IMR-90 (cell line): ENCODE measurements around the gene ZNF780B. TPM values are rescaled to one million over a fixed set of nuclear protein-coding genes. Genes with fewer than 3 reads are reported as not detected.

Experiments
- ATAC-seq: fragments of 200-7000 bp; cut with Tn5 transposase; 2 replicates; pipeline ENCODE4 v1.9.1; 2020; ENCODE audit warnings: low read depth, mild to moderate bottlenecking, moderate library complexity
- BruUV-seq: library from RNA; stranded (reverse); fragments of 400-500 nt; replicated peaks from 2 replicates; lab custom pipeline; 2021; lab: Mats Ljungman, UMichigan
- CTCF ChIA-PET: fragments of 300-600 bp; formaldehyde crosslinking; extraction: SDS; loops from one replicate; lab custom pipeline; 2021; ENCODE audit warnings: antibody characterized with exemption; lab: Yijun Ruan, JAX
- POLR2A ChIA-PET: fragments of 300-600 bp; sonication (Branson Sonifier 250); formaldehyde crosslinking; loops from one replicate; lab custom pipeline; 2022; ENCODE audit warnings: antibody characterized with exemption; ENCODE audit not compliant: unreplicated experiment; lab: Charles Lee
- DNase-seq: peaks from one replicate; pipeline ENCODE4 v3.0.0; 2013
- H2AFZ ChIP-seq: replicated peaks from 2 replicates; pipeline ENCODE3; 2013; ENCODE audit warnings: low read length, mild to moderate bottlenecking; ENCODE audit not compliant: poor library complexity
- H2AK5ac ChIP-seq: 2 replicates; pipeline ENCODE4 v1.6.1; 2013; ENCODE audit warnings: low read depth, low read length, inconsistent platforms
- H2AK9ac ChIP-seq: replicated peaks from 2 replicates; pipeline ENCODE3; 2013; ENCODE audit warnings: mild to moderate bottlenecking, low read depth, low read length, moderate library complexity; ENCODE audit not compliant: poor library complexity
- H2BK120ac ChIP-seq: 2 replicates; pipeline ENCODE4 v1.6.1; 2013; ENCODE audit warnings: low read depth, low read length, inconsistent platforms
- H2BK15ac ChIP-seq: 3 replicates; pipeline ENCODE4 v1.6.1; 2013; ENCODE audit warnings: low read depth, low read length, inconsistent platforms
- H2BK20ac ChIP-seq: 2 replicates; pipeline ENCODE4 v1.6.1; 2013; ENCODE audit warnings: low read depth, mild to moderate bottlenecking, inconsistent platforms, low read length, moderate library complexity
- H2BK5ac ChIP-seq: 2 replicates; pipeline ENCODE4 v1.6.1; 2013; ENCODE audit warnings: mild to moderate bottlenecking, low read depth, low read length, inconsistent platforms; ENCODE audit not compliant: poor library complexity, severe bottlenecking
- H3K14ac ChIP-seq: replicated peaks from 2 replicates; pipeline ENCODE4 v1.6.1; 2013; ENCODE audit warnings: low read depth, low read length, inconsistent platforms
- H3K18ac ChIP-seq: 2 replicates; pipeline ENCODE4 v1.6.1; 2013; ENCODE audit warnings: low read depth, low read length, control low read depth
- H3K23ac ChIP-seq: 2 replicates; pipeline ENCODE4 v1.6.1; 2013; ENCODE audit warnings: low read depth, low read length, inconsistent platforms
- H3K27ac ChIP-seq: 2 replicates; pipeline ENCODE4 v1.5.1; 2013; ENCODE audit warnings: mild to moderate bottlenecking, control low read depth, low read length; ENCODE audit not compliant: insufficient read depth
- H3K27me3 ChIP-seq: 2 replicates; pipeline ENCODE4 v1.6.1; 2013; ENCODE audit warnings: low read length; ENCODE audit not compliant: control insufficient read depth, insufficient read depth
- H3K36me3 ChIP-seq: 2 replicates; pipeline ENCODE4 v1.6.1; 2013; ENCODE audit warnings: low read length, mixed read lengths; ENCODE audit not compliant: control insufficient read depth, insufficient read depth
- H3K4ac ChIP-seq: 2 replicates; pipeline ENCODE4 v1.6.1; 2013; ENCODE audit warnings: low read depth, low read length, inconsistent platforms
- H3K4me1 ChIP-seq: 2 replicates; pipeline ENCODE4 v1.6.1; 2013; ENCODE audit warnings: low read length, mixed read lengths; ENCODE audit not compliant: control insufficient read depth, insufficient read depth
- H3K4me2 ChIP-seq: 2 replicates; pipeline ENCODE4 v1.6.1; 2013; ENCODE audit warnings: low read depth, mild to moderate bottlenecking, control low read depth, low read length, moderate library complexity
- H3K4me3 ChIP-seq: 2 replicates; pipeline ENCODE4 v1.5.1; 2013; ENCODE audit warnings: low read depth, mild to moderate bottlenecking, control low read depth, low read length, moderate library complexity; ENCODE audit not compliant: insufficient read depth
- H3K56ac ChIP-seq: 2 replicates; pipeline ENCODE4 v1.6.1; 2013; ENCODE audit warnings: low read length, inconsistent platforms; ENCODE audit not compliant: insufficient read depth; ENCODE audit errors: extremely low read depth
- H3K79me1 ChIP-seq, 2 experiments: 2 replicates each; pipeline ENCODE4 v1.6.1; 2013; ENCODE audit warnings: low read length in 2 of 2, inconsistent platforms in 1 of 2, low read depth in 1 of 2
- H3K9ac ChIP-seq: 2 replicates; pipeline ENCODE4 v1.6.1; 2013; ENCODE audit warnings: low read depth, low read length, control low read depth
- H3K9me1 ChIP-seq: 2 replicates; pipeline ENCODE4 v1.6.1; 2013; ENCODE audit warnings: low read length, inconsistent platforms; ENCODE audit not compliant: insufficient read depth
- H3K9me3 ChIP-seq: 2 replicates; pipeline ENCODE4 v1.6.1; 2013; ENCODE audit warnings: low read length; ENCODE audit not compliant: control insufficient read depth, insufficient read depth
- H4K20me1 ChIP-seq: 2 replicates; pipeline ENCODE4 v1.6.1; 2013; ENCODE audit warnings: low read length, inconsistent platforms; ENCODE audit not compliant: insufficient read depth
- H4K5ac ChIP-seq: 2 replicates; pipeline ENCODE4 v1.6.1; 2013; ENCODE audit warnings: mild to moderate bottlenecking, low read depth, low read length, control low read depth
- H4K8ac ChIP-seq, 2 experiments: 2 replicates each; pipeline ENCODE4 v1.6.1; 2013; ENCODE audit warnings: low read depth in 2 of 2, low read length in 2 of 2, control low read depth in 1 of 2, inconsistent platforms in 1 of 2
- H4K91ac ChIP-seq: 2 replicates; pipeline ENCODE4 v1.6.1; 2013; ENCODE audit warnings: low read depth, low read length, inconsistent platforms; ENCODE audit not compliant: insufficient read depth
- CEBPB ChIP-seq: IDR thresholded peaks from 2 replicates; pipeline ENCODE4 v1.6.1; 2012; ENCODE audit warnings: low read depth, low read length, improper control_type of control experiment
- CHD1 ChIP-seq: IDR thresholded peaks from 2 replicates; pipeline ENCODE4 v1.6.1; 2012; ENCODE audit warnings: low read depth, low read length, improper control_type of control experiment
- FOS ChIP-seq: fragments of 150-350 bp; IDR thresholded peaks from 2 replicates; pipeline ENCODE4 v1.6.1; 2016; ENCODE audit warnings: low read depth, low read length
- MAFK ChIP-seq: IDR thresholded peaks from 2 replicates; pipeline ENCODE4 v1.6.1; 2012; ENCODE audit warnings: low read depth, low read length, improper control_type of control experiment
- MAZ ChIP-seq: IDR thresholded peaks from 2 replicates; pipeline ENCODE4 v1.6.1; 2012; ENCODE audit warnings: low read depth, mild to moderate bottlenecking, low read length, improper control_type of control experiment, moderate library complexity, borderline replicate concordance
- MXI1 ChIP-seq: IDR thresholded peaks from 2 replicates; pipeline ENCODE4 v1.6.1; 2012; ENCODE audit warnings: low read depth, mild to moderate bottlenecking, low read length, moderate library complexity, borderline replicate concordance
- NFE2L2 ChIP-seq: fragments of 150-350 bp; IDR thresholded peaks from 2 replicates; pipeline ENCODE4 v1.6.1; 2016; ENCODE audit warnings: low read depth, mild to moderate bottlenecking, low read length
- POLR2A ChIP-seq: IDR thresholded peaks from 2 replicates; pipeline ENCODE4 v1.6.1; 2012; ENCODE audit warnings: mild to moderate bottlenecking, low read depth, low read length
- RAD21 ChIP-seq: IDR thresholded peaks from 2 replicates; pipeline ENCODE4 v1.6.1; 2012; ENCODE audit warnings: low read length, improper control_type of control experiment
- RCOR1 ChIP-seq: IDR thresholded peaks from 2 replicates; pipeline ENCODE4 v1.6.1; 2012; ENCODE audit warnings: mild to moderate bottlenecking, low read length, improper control_type of control experiment; ENCODE audit not compliant: insufficient replicate concordance
- RFX5 ChIP-seq: IDR thresholded peaks from 2 replicates; pipeline ENCODE4 v1.8.0; 2012; ENCODE audit warnings: low read depth, mild to moderate bottlenecking, low read length, moderate library complexity
- SMC3 ChIP-seq: fragments of 150-350 bp; IDR thresholded peaks from 2 replicates; pipeline ENCODE4 v1.6.1; 2016; ENCODE audit warnings: low read depth, mild to moderate bottlenecking, antibody characterized with exemption, low read length, moderate library complexity
- WGBS, 2 experiments: methylation state at CpG; one replicate each; pipeline versions ENCODE4 v1.1.5 to v1.1.7; 2013; ENCODE audit warnings: missing lambda C conversion rate in 2 of 2; ENCODE audit not compliant: insufficient read length in 1 of 2; ENCODE audit errors: extremely low coverage in 2 of 2; 5-methylcytosine and 5-hydroxymethylcytosine counted together
- dilution Hi-C: fragments of 300-500 bp; cut with HindIII; formaldehyde crosslinking; loops from one replicate; pipeline ENCODE4 v1.14.3; 2018; ENCODE audit warnings: low sequenced_read_pairs; ENCODE audit not compliant: unreplicated experiment
- in situ Hi-C: fragments of 300-500 bp; cut with MboI; formaldehyde crosslinking; loops from 3 replicates; pipeline ENCODE4 v1.14.3; 2019; ENCODE audit warnings: low sequenced_read_pairs, inconsistent platforms, mixed read lengths
- intact Hi-C: fragments of 100-400 bp; cut with micrococcal nuclease; formaldehyde crosslinking; loops from 2 replicates; pipeline ENCODE4 v1.10.0; 2022
- polyA plus RNA-seq, 3 experiments: library from polyadenylated mRNA; depleted of rRNA; stranded (reverse); fragments of >200 nt; gene quantifications; 2 replicates each; pipeline ENCODE4 v1.2.3, GENCODE V29; 2012; ENCODE audit warnings: low replicate concordance in 1 of 3
- total RNA-seq: library from RNA; depleted of rRNA; stranded (reverse); fragments of >200 nt; gene quantifications from 2 replicates; pipeline ENCODE4 v1.2.3, GENCODE V29; 2012
- TF ChIP-seq, protein P1 (sequence below): conservative IDR thresholded peaks from 2 replicates; pipeline ENCODE4 v1.5.1; 2012; ENCODE audit warnings: mild to moderate bottlenecking, low read depth, low read length, improper control_type of control experiment
- TF ChIP-seq, protein P2 (sequence below): fragments of 150-350 bp; IDR thresholded peaks from 2 replicates; pipeline ENCODE4 v1.6.1; 2016; ENCODE audit warnings: low read depth, mild to moderate bottlenecking, low read length, moderate library complexity, borderline replicate concordance

Gene ZNF780B
- total and polyA plus RNA-seq, 2 of the 4 experiments (the other 2 are of a cell fraction), result 3.7 to 19.9 TPM

DNA sequence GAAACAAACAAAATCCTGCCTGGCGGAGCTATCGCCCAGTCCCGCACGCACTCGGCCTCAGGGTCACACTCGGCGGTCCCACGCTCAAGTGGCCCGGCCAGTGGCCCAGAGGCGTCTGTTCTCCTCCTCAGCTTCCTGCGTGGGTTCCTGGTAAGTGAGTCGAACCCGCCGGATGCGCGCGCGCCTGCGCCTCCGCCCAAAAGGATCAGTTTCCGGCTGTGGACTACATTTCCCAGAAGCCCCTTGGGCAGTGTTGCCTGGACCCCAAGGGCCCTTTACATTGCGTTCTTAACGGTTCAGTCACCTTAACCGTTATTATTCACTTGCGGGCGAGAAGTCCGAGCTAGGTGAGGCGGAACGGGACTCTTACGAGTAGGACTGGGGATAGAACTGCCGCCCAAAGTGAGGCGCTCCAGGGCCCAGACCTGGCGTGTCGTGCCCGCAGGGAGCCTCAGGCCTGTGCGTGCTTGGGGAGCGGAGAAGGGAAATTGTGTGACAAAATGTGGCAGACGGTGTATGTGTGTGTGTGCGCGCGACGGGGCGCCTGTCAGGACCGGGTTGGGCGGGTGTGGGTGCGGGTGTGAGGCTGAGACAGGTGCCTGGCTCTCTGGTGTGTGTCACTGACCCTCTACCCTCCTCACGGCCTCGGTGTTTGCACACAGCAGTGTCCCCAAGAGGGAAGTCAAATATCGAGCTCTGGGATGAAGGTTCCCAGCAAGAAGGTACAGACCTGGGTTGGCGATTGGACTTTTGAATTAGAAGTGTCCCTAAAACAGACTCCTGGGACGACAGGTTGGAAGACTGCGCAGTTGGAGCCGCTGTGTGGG, 59.0 kb downstream of the ZNF780B start, which contains the start of gene ZNF546:
Gene ZNF546, plus strand, starts transcription at position 250 of the 827 bp plus-strand sequence. CDS start 1,267 bp downstream, outside the sequence.
- dilution Hi-C loops, result no loop called here
- no peaks in the 10 kb centered on the region; the same call in 1 of the 2 replicates for H3K9me1 ChIP-seq
- TF ChIP-seq RFX5, result no peak
- 0 out of 2 replicates have a peak, but pooled peaks have one; percentile 19 for TF ChIP-seq MXI1
- no peak for TF ChIP-seq NFE2L2
- no peak for TF ChIP-seq SMC3
- TF ChIP-seq, protein P1, sequence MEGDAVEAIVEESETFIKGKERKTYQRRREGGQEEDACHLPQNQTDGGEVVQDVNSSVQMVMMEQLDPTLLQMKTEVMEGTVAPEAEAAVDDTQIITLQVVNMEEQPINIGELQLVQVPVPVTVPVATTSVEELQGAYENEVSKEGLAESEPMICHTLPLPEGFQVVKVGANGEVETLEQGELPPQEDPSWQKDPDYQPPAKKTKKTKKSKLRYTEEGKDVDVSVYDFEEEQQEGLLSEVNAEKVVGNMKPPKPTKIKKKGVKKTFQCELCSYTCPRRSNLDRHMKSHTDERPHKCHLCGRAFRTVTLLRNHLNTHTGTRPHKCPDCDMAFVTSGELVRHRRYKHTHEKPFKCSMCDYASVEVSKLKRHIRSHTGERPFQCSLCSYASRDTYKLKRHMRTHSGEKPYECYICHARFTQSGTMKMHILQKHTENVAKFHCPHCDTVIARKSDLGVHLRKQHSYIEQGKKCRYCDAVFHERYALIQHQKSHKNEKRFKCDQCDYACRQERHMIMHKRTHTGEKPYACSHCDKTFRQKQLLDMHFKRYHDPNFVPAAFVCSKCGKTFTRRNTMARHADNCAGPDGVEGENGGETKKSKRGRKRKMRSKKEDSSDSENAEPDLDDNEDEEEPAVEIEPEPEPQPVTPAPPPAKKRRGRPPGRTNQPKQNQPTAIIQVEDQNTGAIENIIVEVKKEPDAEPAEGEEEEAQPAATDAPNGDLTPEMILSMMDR, result no peak
- peak; percentile 9; the same call in 1 of the 2 replicates for TF ChIP-seq RAD21
- TF ChIP-seq, protein P2, sequence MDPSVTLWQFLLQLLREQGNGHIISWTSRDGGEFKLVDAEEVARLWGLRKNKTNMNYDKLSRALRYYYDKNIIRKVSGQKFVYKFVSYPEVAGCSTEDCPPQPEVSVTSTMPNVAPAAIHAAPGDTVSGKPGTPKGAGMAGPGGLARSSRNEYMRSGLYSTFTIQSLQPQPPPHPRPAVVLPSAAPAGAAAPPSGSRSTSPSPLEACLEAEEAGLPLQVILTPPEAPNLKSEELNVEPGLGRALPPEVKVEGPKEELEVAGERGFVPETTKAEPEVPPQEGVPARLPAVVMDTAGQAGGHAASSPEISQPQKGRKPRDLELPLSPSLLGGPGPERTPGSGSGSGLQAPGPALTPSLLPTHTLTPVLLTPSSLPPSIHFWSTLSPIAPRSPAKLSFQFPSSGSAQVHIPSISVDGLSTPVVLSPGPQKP, result no peak
- no peak for TF ChIP-seq MAFK
- 0 out of 2 replicates have a peak, but pooled peaks have one; percentile 47 for TF ChIP-seq CHD1
- TF ChIP-seq FOS, result no peak; the same call in 1 of the 2 replicates
- TF ChIP-seq RCOR1, result peak; percentile 9
- no peak for TF ChIP-seq CEBPB
- peak; percentile 97 for TF ChIP-seq POLR2A
- TF ChIP-seq MAZ, result no peak

More for the DNA sequence above, 59.0 kb downstream of the ZNF780B start, which contains the start of gene ZNF546:
- Histone ChIP-seq H4K5ac (peak within 1 kb of the TSS; percentile 94), H3K4me2 (peak within 1 kb of the TSS; percentile 85), H3K36me3 (no peaks in the 10 kb centered on the region), H4K8ac (peak within 1 kb of the TSS; percentile 92 to 98), H3K27me3 (no peaks in the 10 kb centered on the region), H3K23ac (peak within 1 kb of the TSS; percentile 88), H4K20me1 (no peaks in the 10 kb centered on the region), H3K27ac (peak within 1 kb of the TSS; percentile 88), H3K79me1 (peaks cover 17 to 31% of the 10 kb centered on the region in 2 experiments), H3K9me3 (no peaks in the 10 kb centered on the region; the same call in 1 of the 2 replicates), H2BK20ac (no peak within 1 kb of the TSS), H2AFZ (peak within 1 kb of the TSS; percentile 98), H4K91ac (peak within 1 kb of the TSS; percentile 92), H2AK9ac (peak within 1 kb of the TSS; percentile 89), H3K4me1 (peaks cover 5% of the 10 kb centered on the region), H2BK5ac (peak within 1 kb of the TSS; percentile 89), H2BK120ac (peak within 1 kb of the TSS; percentile 73), H2AK5ac (peak within 1 kb of the TSS; percentile 73), H2BK15ac (peak within 1 kb of the TSS; percentile 16; the same call in 1 of the 3 replicates), H3K56ac (peak within 1 kb of the TSS; percentile 79), H3K14ac (peak within 1 kb of the TSS; percentile 93), H3K4me3 (peak within 1 kb of the TSS; percentile 72), H3K18ac (peak within 1 kb of the TSS; percentile 65), H3K9ac (peak within 1 kb of the TSS; percentile 88), H3K4ac (peak within 1 kb of the TSS; percentile 90)
- DNase-seq, result peak; percentile 91
- intact Hi-C loops, result no loop called here
- ChIA-PET POLR2A (no interaction called here), CTCF (interaction anchor here (0.6 to 1.1 kb wide), 2 partner anchors 26 to 56 kb away, joined by 3 to 4 read pairs; partner anchors contain the start of gene PSMC4)
- peak; percentile 98 for ATAC-seq
- in situ Hi-C loops, result no loop called here
- WGBS, 2 experiments, result 2% methylated on average over 9 of the region's 53 CpGs; no CpG with 5 or more reads in 1 of the 2 experiments
- BruUV-seq, result no TSS peak
